ENCODE results near the gene PCID2. TPM values are rescaled to one million over a fixed set of nuclear protein-coding genes. Genes with fewer than 3 reads are reported as not detected.

The PCID2 gene
- total RNA-seq, 1 donor from 2014 or later = 61.3 TPM

GRCh38 chr13:113155982-113156655, 52.4 kb downstream of the PCID2 start:
- ATAC-seq (no peak), DNase-seq (no peak)
- intact Hi-C loops (cut with micrococcal nuclease) = no loop called here

- DNase-seq = no peak
- intact Hi-C loops (cut with micrococcal nuclease) = no loop called here
- no peak for ATAC-seq
These were observed 53.3 kb downstream of the PCID2 start for GRCh38 chr13:113155201-113155600.

GRCh38 chr13:113153810-113154748, 54.4 kb downstream of the PCID2 start:
- peak; percentile 85 for ATAC-seq
- peak; percentile 90 for DNase-seq
- intact Hi-C loops (cut with micrococcal nuclease) = no loop called here

GRCh38 chr13:113152984-113153809, 55.3 kb downstream of the PCID2 start:
- DNase-seq = peak; percentile 73
- peak; percentile 68 for ATAC-seq
- intact Hi-C loops (cut with micrococcal nuclease) = no loop called here

- ATAC-seq (no peak), DNase-seq (no peak)
- intact Hi-C loops (cut with micrococcal nuclease) = no loop called here
These were observed 55.8 kb downstream of the PCID2 start for GRCh38 chr13:113152691-113152983.

- ATAC-seq (peak; percentile 28), DNase-seq (no peak)
- intact Hi-C loops (cut with micrococcal nuclease) = no loop called here
These were observed 56.5 kb downstream of the PCID2 start for GRCh38 chr13:113151745-113152690.

- DNase-seq (no peak), ATAC-seq (no peak)
- intact Hi-C loops (cut with micrococcal nuclease) = no loop called here
These were observed 57.7 kb downstream of the PCID2 start for GRCh38 chr13:113150550-113151365.

GRCh38 chr13:113149711-113150549, 58.5 kb downstream of the PCID2 start:
- no peak for DNase-seq
- intact Hi-C loops (cut with micrococcal nuclease) = no loop called here
- ATAC-seq = no peak

GRCh38 chr13:113148940-113149503, 59.4 kb downstream of the PCID2 start:
- intact Hi-C loops (cut with micrococcal nuclease) = no loop called here
- ATAC-seq (no peak), DNase-seq (no peak)

- ATAC-seq = no peak
- intact Hi-C loops (cut with micrococcal nuclease) = no loop called here
These were observed 60.1 kb downstream of the PCID2 start for GRCh38 chr13:113148407-113148806.

GRCh38 chr13:113147206-113147605, 61.3 kb downstream of the PCID2 start:
- intact Hi-C loops (cut with micrococcal nuclease) = no loop called here
- ATAC-seq = no peak
- DNase-seq = no peak

More at GRCh38 chr13:113148407-113148806, 60.1 kb downstream of the PCID2 start:
- DNase-seq = no peak

GRCh38 chr13:113146750-113147149, 61.7 kb downstream of the PCID2 start:
- no peak for DNase-seq
- intact Hi-C loops (cut with micrococcal nuclease) = no loop called here
- no peak for ATAC-seq

- intact Hi-C loops (cut with micrococcal nuclease) = no loop called here
- no peak for ATAC-seq
- DNase-seq = no peak
These were observed 62.4 kb downstream of the PCID2 start for GRCh38 chr13:113145911-113146598.

GRCh38 chr13:113145496-113145895, 63.0 kb downstream of the PCID2 start:
- DNase-seq (no peak), ATAC-seq (no peak)
- intact Hi-C loops (cut with micrococcal nuclease) = no loop called here

GRCh38 chr13:113144255-113144629, 64.2 kb downstream of the PCID2 start:
- DNase-seq (no peak), ATAC-seq (no peak)
- intact Hi-C loops (cut with micrococcal nuclease) = no loop called here

All from left ventricle myocardium superior (tissue), 1 donor.